RWPE1 (cell line): ENCODE results near the gene LMO7.

Experiments
- CTCF ChIA-PET: fragments of 350-600 bp; sonication (Branson Sonifier 250); formaldehyde crosslinking; extraction: SDS; loops from one replicate; lab custom pipeline; 2021; lab: Yijun Ruan, JAX
- POLR2A ChIA-PET: fragments of 400-600 bp; formaldehyde crosslinking; extraction: SDS; loops from one replicate; lab custom pipeline; 2020; ENCODE audit warnings: antibody characterized with exemption; ENCODE audit not compliant: low non-redundant PET; lab: Yijun Ruan, JAX
- DNase-seq: peaks from one replicate; pipeline ENCODE4 v3.0.0; 2012; ENCODE audit warnings: low spot score
- H3K27ac ChIP-seq: fragments of 450-650 bp; 2 replicates; pipeline ENCODE4 v1.5.1; 2017
- TF ChIP-seq, protein P1 (sequence below): fragments of 450-650 bp; conservative IDR thresholded peaks from 2 replicates; pipeline ENCODE4 v1.5.1; 2017; ENCODE audit warnings: low read depth, mild to moderate bottlenecking

Gene LMO7

DNA sequence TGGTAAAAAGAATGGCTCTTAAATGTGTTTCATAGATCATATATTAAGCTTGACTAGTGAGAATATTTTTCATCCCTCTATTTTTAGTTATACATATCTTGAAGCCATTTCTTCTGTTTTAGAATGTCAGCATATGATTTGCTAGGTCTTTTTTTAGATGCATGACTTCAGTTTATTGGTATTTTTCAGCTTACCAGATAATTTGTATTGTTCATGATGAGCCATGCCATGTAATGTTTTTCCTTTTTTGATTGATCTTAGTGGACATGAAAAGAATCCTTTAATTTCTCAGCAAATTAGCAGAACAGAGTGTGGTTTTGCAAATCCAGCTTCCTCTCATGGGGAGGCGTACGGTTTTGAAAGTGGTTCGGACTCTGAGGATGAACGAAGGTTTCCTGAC is 168.5 kb downstream of the LMO7 start:
- POLR2A ChIA-PET: no interaction called here
- H3K27ac ChIP-seq: no peak overlapping the region
- CTCF ChIA-PET: interaction anchor here (1.1 kb wide), 1 partner anchor 44 kb away, joined by 3 read pairs; no protein-coding TSS in a partner anchor

DNA sequence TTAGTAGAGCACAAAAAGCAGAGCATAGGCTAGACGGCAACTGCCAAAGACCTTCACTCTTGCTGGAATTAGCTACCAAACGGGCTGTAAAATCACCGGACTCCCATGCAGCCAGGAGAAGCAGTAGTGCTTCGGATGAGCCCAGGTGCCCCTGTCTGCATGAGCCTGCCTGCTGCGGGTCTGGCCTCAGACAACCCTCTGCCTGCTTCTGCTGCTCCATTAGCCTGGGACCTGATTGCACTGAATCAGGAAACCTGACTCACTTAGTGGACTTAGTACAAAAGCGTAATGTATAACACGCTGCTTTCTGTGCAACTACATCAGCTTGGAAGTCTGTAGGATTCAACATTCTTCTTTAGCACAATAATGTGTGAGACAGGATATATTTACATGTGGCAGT is 170.0 kb downstream of the LMO7 start:
- no peak overlapping the region for H3K27ac ChIP-seq

More for the DNA sequence above, 168.5 kb downstream of the LMO7 start:
- TF ChIP-seq, protein P1, sequence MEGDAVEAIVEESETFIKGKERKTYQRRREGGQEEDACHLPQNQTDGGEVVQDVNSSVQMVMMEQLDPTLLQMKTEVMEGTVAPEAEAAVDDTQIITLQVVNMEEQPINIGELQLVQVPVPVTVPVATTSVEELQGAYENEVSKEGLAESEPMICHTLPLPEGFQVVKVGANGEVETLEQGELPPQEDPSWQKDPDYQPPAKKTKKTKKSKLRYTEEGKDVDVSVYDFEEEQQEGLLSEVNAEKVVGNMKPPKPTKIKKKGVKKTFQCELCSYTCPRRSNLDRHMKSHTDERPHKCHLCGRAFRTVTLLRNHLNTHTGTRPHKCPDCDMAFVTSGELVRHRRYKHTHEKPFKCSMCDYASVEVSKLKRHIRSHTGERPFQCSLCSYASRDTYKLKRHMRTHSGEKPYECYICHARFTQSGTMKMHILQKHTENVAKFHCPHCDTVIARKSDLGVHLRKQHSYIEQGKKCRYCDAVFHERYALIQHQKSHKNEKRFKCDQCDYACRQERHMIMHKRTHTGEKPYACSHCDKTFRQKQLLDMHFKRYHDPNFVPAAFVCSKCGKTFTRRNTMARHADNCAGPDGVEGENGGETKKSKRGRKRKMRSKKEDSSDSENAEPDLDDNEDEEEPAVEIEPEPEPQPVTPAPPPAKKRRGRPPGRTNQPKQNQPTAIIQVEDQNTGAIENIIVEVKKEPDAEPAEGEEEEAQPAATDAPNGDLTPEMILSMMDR: no peak
- DNase-seq: no peak

DNA sequence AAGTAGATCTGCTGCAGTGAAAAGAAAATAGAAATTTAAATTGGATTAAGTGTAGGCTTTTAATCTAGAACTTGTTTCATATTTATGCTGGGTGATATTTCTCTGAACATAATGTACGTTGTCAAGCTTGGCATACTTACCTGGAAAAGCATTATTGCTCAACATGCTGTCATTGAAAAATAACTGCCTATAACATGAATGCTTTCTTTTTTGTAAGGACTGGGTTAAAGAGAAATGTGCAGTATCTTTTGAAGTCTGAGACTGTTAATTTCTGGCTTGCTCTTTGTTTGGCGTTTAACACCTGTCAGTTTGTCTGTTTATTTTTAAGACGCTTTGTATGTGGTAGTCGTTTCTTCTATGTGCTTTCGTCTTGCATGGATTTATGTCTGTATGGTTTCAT is 175.2 kb downstream of the LMO7 start:
- DNase-seq: no peak
- ChIA-PET CTCF (interaction anchor here (0.6 kb wide), 1 partner anchor 61 kb away, joined by 4 read pairs; no protein-coding TSS in a partner anchor), POLR2A (no interaction called here)
- no peak overlapping the region for H3K27ac ChIP-seq
- TF ChIP-seq, protein P1: no peak

More for the DNA sequence above, 170.0 kb downstream of the LMO7 start:
- TF ChIP-seq, protein P1: no peak
- ChIA-PET POLR2A (no interaction called here), CTCF (no interaction called here)
- no peak for DNase-seq

DNA sequence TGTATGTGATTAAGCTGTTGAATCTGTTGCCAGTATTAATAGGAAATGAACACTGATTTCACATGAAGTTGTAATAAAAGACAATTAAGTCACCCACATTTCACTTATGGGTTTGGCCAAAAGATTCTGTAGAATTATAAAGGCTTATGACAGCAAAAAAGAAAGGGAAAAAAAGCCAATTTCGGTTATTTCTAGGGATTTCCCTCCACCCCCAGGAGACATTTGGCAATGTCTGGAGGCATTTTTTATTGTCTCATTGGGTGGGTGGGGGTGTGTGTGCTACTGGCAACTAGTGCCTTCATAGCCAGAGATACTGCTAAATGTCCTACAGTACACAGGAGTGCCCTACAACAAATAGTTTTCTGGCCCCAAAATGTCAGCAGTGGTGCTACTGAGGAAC is 175.7 kb downstream of the LMO7 start:
- H3K27ac ChIP-seq: no peak overlapping the region
- POLR2A ChIA-PET: no interaction called here
- CTCF ChIA-PET: no interaction called here
- TF ChIP-seq, protein P1: no peak
- DNase-seq: no peak

DNA sequence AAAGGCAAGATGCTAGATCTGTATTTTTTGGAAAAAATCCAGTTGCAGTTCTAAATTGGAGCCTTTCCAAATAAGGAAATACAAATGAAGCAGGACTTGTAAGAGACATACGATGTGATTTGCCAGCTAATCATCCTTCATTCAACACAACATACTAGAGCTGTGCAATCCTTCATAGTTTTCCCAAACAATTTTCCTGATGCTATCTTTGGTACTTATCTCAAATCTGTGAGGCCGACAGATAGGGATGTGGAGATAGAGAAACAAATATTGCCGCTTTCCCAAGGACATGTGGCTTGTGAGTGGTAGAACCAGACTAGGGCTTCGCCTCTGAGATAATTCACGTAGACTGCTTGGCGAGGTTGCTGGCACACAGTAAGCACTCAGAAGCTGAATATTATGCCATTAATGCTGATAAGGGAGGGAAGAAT is 176.6 kb downstream of the LMO7 start:
- H3K27ac ChIP-seq: no peak overlapping the region
- CTCF ChIA-PET: interaction anchor here (0.6 kb wide), 1 partner anchor 13 kb away, joined by 3 read pairs; no protein-coding TSS in a partner anchor
- POLR2A ChIA-PET: no interaction called here
- TF ChIP-seq, protein P1: no peak
- no peak for DNase-seq

DNA sequence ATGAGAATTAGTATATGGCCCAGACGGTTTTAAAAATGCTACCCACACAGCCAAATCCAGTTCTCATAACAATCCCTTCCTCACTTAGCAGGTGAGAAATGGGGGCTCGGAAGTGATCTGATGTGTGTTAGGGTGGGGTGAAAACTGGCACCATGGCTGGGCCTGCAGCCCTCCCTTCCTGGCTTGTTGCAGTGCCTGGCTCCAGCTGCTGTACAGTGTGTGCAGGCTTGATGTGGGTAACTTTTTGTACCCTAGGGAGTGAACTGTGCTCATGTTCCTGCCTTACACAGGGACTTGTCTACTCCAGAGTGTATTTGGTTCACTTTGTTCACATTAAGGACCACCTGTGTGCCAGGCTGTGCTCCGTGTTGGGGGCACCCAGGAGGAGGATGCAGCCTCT is 177.2 kb downstream of the LMO7 start:
- POLR2A ChIA-PET: no interaction called here

More for the DNA sequence above, 177.2 kb downstream of the LMO7 start:
- DNase-seq: no peak
- TF ChIP-seq, protein P1: no peak
- CTCF ChIA-PET: no interaction called here
- H3K27ac ChIP-seq: no peak overlapping the region
